BE2C (cell line): Measurements from ENCODE around the gene CASP2.
"Not testable (repeated sequence)": the region's sequence is repeated elsewhere in the genome, so short reads cannot be mapped to it uniquely, and the experiment has no call there.

Experiments
- DNase-seq: peaks from one replicate; pipeline ENCODE4 v3.0.0-alpha.2; 2020
- H3K27me3 ChIP-seq: fragments of 250-450 bp; sonication (Bioruptor Pico); 2 replicates; pipeline ENCODE4 v1.5.1; 2020; ENCODE audit warnings: mild to moderate bottlenecking
- H3K36me3 ChIP-seq: fragments of 250-450 bp; sonication (Bioruptor Pico); 2 replicates; pipeline ENCODE4 v1.5.1; 2020; ENCODE audit warnings: mild to moderate bottlenecking
- H3K4me1 ChIP-seq: fragments of 250-450 bp; sonication (Bioruptor Pico); 2 replicates; pipeline ENCODE4 v1.5.1; 2020
- H3K4me3 ChIP-seq: 2 replicates; pipeline ENCODE4 v1.5.1; 2011; ENCODE audit warnings: low read depth, low read length
- H3K9me3 ChIP-seq: fragments of 250-450 bp; sonication (Bioruptor Pico); 2 replicates; pipeline ENCODE4 v1.5.1; 2020
- CTCF ChIP-seq: IDR thresholded peaks from 2 replicates; pipeline ENCODE4 v1.5.1; 2012; ENCODE audit warnings: mild to moderate bottlenecking, low read depth, low read length

Gene CASP2

GRCh38 chr7:143285806-143286521, 2.2 kb upstream of the CASP2 start:
- Histone ChIP-seq H3K36me3 (peaks cover 8% of the 10 kb centered on the region), H3K4me3 (no peak overlapping the region), H3K27me3 (no peaks in the 10 kb centered on the region), H3K9me3 (no peaks in the 10 kb centered on the region), H3K4me1 (peaks cover 12% of the 10 kb centered on the region)
- TF ChIP-seq CTCF: no peak
- DNase-seq: no peak

GRCh38 chr7:143286522-143286890, 1.6 kb upstream of the CASP2 start:
- H3K4me1 ChIP-seq: peaks cover 12% of the 10 kb centered on the region
- H3K9me3 ChIP-seq: no peaks in the 10 kb centered on the region
- TF ChIP-seq CTCF: no peak
- H3K4me3 ChIP-seq: no peak overlapping the region
- peaks cover 14% of the 10 kb centered on the region for H3K36me3 ChIP-seq
- DNase-seq: no peak
- H3K27me3 ChIP-seq: no peaks in the 10 kb centered on the region

GRCh38 chr7:143287339-143287934, 714 bp upstream of the CASP2 start:
- no peaks in the 10 kb centered on the region for H3K9me3 ChIP-seq
- DNase-seq: no peak
- peaks cover 20% of the 10 kb centered on the region for H3K36me3 ChIP-seq
- H3K27me3 ChIP-seq: no peaks in the 10 kb centered on the region
- peaks cover 12% of the 10 kb centered on the region for H3K4me1 ChIP-seq
- peak overlapping the region; percentile 19; the same call in 1 of the 2 replicates for H3K4me3 ChIP-seq
- TF ChIP-seq CTCF: no peak

GRCh38 chr7:143288836-143289235, 685 bp downstream of the CASP2 start:
- Histone ChIP-seq H3K27me3 (no peaks in the 10 kb centered on the region), H3K9me3 (no peaks in the 10 kb centered on the region), H3K4me1 (peaks cover 7% of the 10 kb centered on the region), H3K4me3 (peak overlapping the region; percentile 99), H3K36me3 (peaks cover 32% of the 10 kb centered on the region)
- no peak for DNase-seq
- no peak for TF ChIP-seq CTCF

GRCh38 chr7:143289421-143289820, 1.3 kb downstream of the CASP2 start:
- Histone ChIP-seq H3K4me1 (peaks cover 1% of the 10 kb centered on the region), H3K4me3 (peak overlapping the region; percentile 99), H3K27me3 (no peaks in the 10 kb centered on the region), H3K36me3 (peaks cover 38% of the 10 kb centered on the region), H3K9me3 (no peaks in the 10 kb centered on the region)
- TF ChIP-seq CTCF: no peak
- no peak for DNase-seq

GRCh38 chr7:143289888-143290287, 1.7 kb downstream of the CASP2 start:
- not testable (repeated sequence) for DNase-seq, H3K9me3 ChIP-seq, H3K4me1 ChIP-seq, H3K27me3 ChIP-seq
- Histone ChIP-seq H3K36me3 (peaks cover 42% of the 10 kb centered on the region), H3K4me3 (peak overlapping the region; percentile 99)
